CD14-positive monocyte (primary cell): Measurements from ENCODE around the gene AGFG1. TPM values are rescaled to one million over a fixed set of nuclear protein-coding genes. Genes with fewer than 3 reads are reported as not detected.

ENCODE experiments used
- DNase-seq, 3 donors: peaks; one replicate each; pipeline ENCODE4 v3.0.0-alpha.2; 2011 to 2022
- H2AFZ ChIP-seq: 2 replicates; pipeline ENCODE4 v1.6.0; 2012; ENCODE audit warnings: mild to moderate bottlenecking, low read depth, low read length, inconsistent platforms; ENCODE audit not compliant: insufficient read depth, poor library complexity, severe bottlenecking
- H3K27ac ChIP-seq, 2 donors: 1 replicate in 1 of 2; 2 replicates in 1 of 2; pipeline ENCODE4 v1.5.1; 2012 to 2013; ENCODE audit warnings: low read length in 2 of 2, control low read depth in 1 of 2, inconsistent platforms in 1 of 2, low read depth in 1 of 2, mild to moderate bottlenecking in 1 of 2
- H3K27me3 ChIP-seq, 2 donors: one replicate each; pipeline versions ENCODE4 v1.6.0 to v1.6.1; 2011 to 2013; ENCODE audit warnings: low read length in 2 of 2; ENCODE audit not compliant: control insufficient read depth in 2 of 2, insufficient read depth in 2 of 2
- H3K36me3 ChIP-seq, 2 donors: replicated peaks in 1 of 2; 1 replicate in 1 of 2; 2 replicates in 1 of 2; pipeline versions ENCODE4 v1.5.1 to v1.6.1; 2012 to 2013; ENCODE audit warnings: low read length in 2 of 2, control low read depth in 1 of 2, inconsistent platforms in 1 of 2, mild to moderate bottlenecking in 1 of 2; ENCODE audit not compliant: insufficient read depth in 2 of 2, control insufficient read depth in 1 of 2
- H3K4me1 ChIP-seq, 2 donors: 1 replicate in 1 of 2; 2 replicates in 1 of 2; pipeline versions ENCODE4 v1.5.1 to v1.6.1; 2012 to 2013; ENCODE audit warnings: low read length in 2 of 2, control low read depth in 1 of 2, inconsistent platforms in 1 of 2, mild to moderate bottlenecking in 1 of 2, moderate library complexity in 1 of 2; ENCODE audit not compliant: insufficient read depth in 2 of 2, control insufficient read depth in 1 of 2
- H3K4me2 ChIP-seq: replicated peaks from 2 replicates; pipeline ENCODE3; 2012; ENCODE audit warnings: low read length, moderate library complexity, mild to moderate bottlenecking; ENCODE audit not compliant: poor library complexity, severe bottlenecking; ENCODE audit errors: extremely low read depth
- H3K4me3 ChIP-seq, 3 experiments: fragments of 200-600 bp in 1 of 3; sonication (generic) in 1 of 3; replicated peaks in 1 of 3; 1 replicate in 2 of 3; 2 replicates in 1 of 3; pipeline ENCODE4 v1.5.1; 2011 to 2013; ENCODE audit warnings: low read length in 3 of 3, mild to moderate bottlenecking in 3 of 3, control low read depth in 2 of 3, low read depth in 2 of 3, inconsistent platforms in 1 of 3, moderate library complexity in 1 of 3
- H3K79me2 ChIP-seq: 2 replicates; pipeline ENCODE4 v1.6.0; 2012; ENCODE audit warnings: mild to moderate bottlenecking, control low read depth, inconsistent platforms, low read length, moderate library complexity; ENCODE audit not compliant: insufficient read depth
- H3K9ac ChIP-seq: 2 replicates; pipeline ENCODE4 v1.6.0; 2017; ENCODE audit warnings: low read length, mild to moderate bottlenecking; ENCODE audit not compliant: insufficient read depth, poor library complexity, severe bottlenecking
- H3K9me3 ChIP-seq, 2 donors: replicated peaks in 1 of 2; 1 replicate in 1 of 2; 2 replicates in 1 of 2; pipeline versions ENCODE4 v1.5.1 to v1.6.1; 2012 to 2013; ENCODE audit warnings: low read length in 2 of 2, control low read depth in 1 of 2; ENCODE audit not compliant: control insufficient read depth in 1 of 2, insufficient read depth in 1 of 2
- H4K20me1 ChIP-seq: 2 replicates; pipeline ENCODE4 v1.6.0; 2012; ENCODE audit warnings: mild to moderate bottlenecking, low read length, control low read depth, moderate library complexity; ENCODE audit not compliant: insufficient read depth
- H3K27ac Mint-ChIP-seq, 7 donors: one replicate each; pipeline ENCODE4 v1.8.0; 2020; ENCODE audit warnings: mild to moderate bottlenecking in 7 of 7, mixed read lengths in 7 of 7, moderate library complexity in 6 of 7, inconsistent platforms in 2 of 7
- H3K27me3 Mint-ChIP-seq, 3 donors: one replicate each; pipeline ENCODE4 v1.8.0; 2021 to 2022; ENCODE audit warnings: low read depth in 3 of 3, mild to moderate bottlenecking in 3 of 3, mixed read lengths in 3 of 3, moderate library complexity in 3 of 3, inconsistent platforms in 1 of 3
- H3K36me3 Mint-ChIP-seq, 2 donors: one replicate each; pipeline ENCODE4 v1.8.0; 2020; ENCODE audit warnings: mixed read lengths in 2 of 2, inconsistent platforms in 1 of 2, mild to moderate bottlenecking in 1 of 2
- H3K4me1 Mint-ChIP-seq: one replicate; pipeline ENCODE4 v1.8.0; 2020; ENCODE audit warnings: mild to moderate bottlenecking, mixed read lengths
- H3K4me3 Mint-ChIP-seq, 2 donors: one replicate each; pipeline ENCODE4 v1.8.0; 2020; ENCODE audit warnings: mild to moderate bottlenecking in 2 of 2, mixed read lengths in 2 of 2, moderate library complexity in 1 of 2
- H3K9me3 Mint-ChIP-seq, 7 donors: one replicate each; pipeline ENCODE4 v1.8.0; 2020 to 2022; ENCODE audit warnings: mixed read lengths in 7 of 7, mild to moderate bottlenecking in 6 of 7, moderate library complexity in 6 of 7, inconsistent platforms in 2 of 7
- CTCF ChIP-seq: fragments of 200-600 bp; IDR thresholded peaks from one replicate; pipeline ENCODE4 v1.8.0; 2022; ENCODE audit warnings: antibody characterized with exemption, mild to moderate bottlenecking
- WGBS: methylation state at CpG from one replicate; pipeline ENCODE4 v1.1.5; 2013; ENCODE audit warnings: missing lambda C conversion rate; ENCODE audit not compliant: insufficient coverage; 5-methylcytosine and 5-hydroxymethylcytosine counted together
- intact Hi-C, 2 donors: fragments of 100-400 bp; cut with micrococcal nuclease; formaldehyde crosslinking; loops; one replicate each; pipeline versions ENCODE4 v1.15.0 to v1.15.1; 2023
- polyA plus RNA-seq, 3 donors: library from polyadenylated mRNA; depleted of rRNA in 1 of 3; unstranded in 2 of 3; stranded (reverse) in 1 of 3; fragments of 300-500 nt in 2 of 3; fragments of >200 nt in 1 of 3; fragmentation: Illumina TruSeq in 2 of 3; gene quantifications; 1 replicate in 2 of 3; 2 replicates in 1 of 3; pipeline ENCODE4 v1.2.3, GENCODE V29; 2012 to 2021

Gene AGFG1
- polyA plus RNA-seq, 3 donors: 17.3 to 76.1 (median 56.9) TPM

GRCh38 chr2:227460070-227460485 is 11.9 kb upstream of the AGFG1 start:
- intact Hi-C loops: loop anchor here in 1 of 2 donors (10.0 kb wide), 1 partner anchor 55 kb away; no protein-coding TSS in a partner anchor
- no peak overlapping the region for H3K9ac ChIP-seq

GRCh38 chr2:227460833-227461232 is 11.1 kb upstream of the AGFG1 start:
- intact Hi-C loops: loop anchor here in 1 of 2 donors (10.0 kb wide), 1 partner anchor 56 kb away; no protein-coding TSS in a partner anchor
- Histone ChIP-seq H3K36me3 (no peaks in the 10 kb centered on the region), H3K9ac (no peak overlapping the region), H2AFZ (peak overlapping the region; percentile 49), H3K79me2 (no peaks in the 10 kb centered on the region), H3K4me2 (no peak overlapping the region), H3K27me3 (no peaks in the 10 kb centered on the region), H3K9me3 (no peaks in the 10 kb centered on the region), H4K20me1 (no peaks in the 10 kb centered on the region), H3K4me3 (no peak overlapping the region), H3K27ac (no peak overlapping the region), H3K4me1 (peaks cover 8 to 31% of the 10 kb centered on the region in 2 donors)
- Mint-ChIP-seq H3K4me1 (peaks cover 43% of the 10 kb centered on the region), H3K27ac (peak overlapping the region in 2 of 7 donors; percentile 6 to 43), H3K36me3 (no peaks in the 10 kb centered on the region), H3K4me3 (no peak overlapping the region), H3K27me3 (peaks cover 2% of the 10 kb centered on the region in 3 donors), H3K9me3 (no peaks in the 10 kb centered on the region)
- WGBS: no CpG with 5 or more reads among the region's 3 CpGs
- TF ChIP-seq CTCF: no peak
- no peak for DNase-seq

More at GRCh38 chr2:227460070-227460485, 11.9 kb upstream of the AGFG1 start:
- peak overlapping the region; percentile 44 for H3K4me2 ChIP-seq
- Mint-ChIP-seq H3K27me3 (peaks cover 2% of the 10 kb centered on the region in 3 donors), H3K36me3 (no peaks in the 10 kb centered on the region), H3K9me3 (no peaks in the 10 kb centered on the region), H3K4me1 (peaks cover 48% of the 10 kb centered on the region), H3K4me3 (peak overlapping the region; percentile 48 to 49), H3K27ac (peak overlapping the region in 3 of 7 donors; percentile 19 to 48 (median 21))
- H3K27ac ChIP-seq: no peak overlapping the region
- H3K4me3 ChIP-seq: peak overlapping the region in 1 of 3 experiments; percentile 26
- H3K27me3 ChIP-seq: no peaks in the 10 kb centered on the region
- no peaks in the 10 kb centered on the region for H3K36me3 ChIP-seq
- peaks cover 8 to 39% of the 10 kb centered on the region in 2 donors for H3K4me1 ChIP-seq
- H4K20me1 ChIP-seq: no peaks in the 10 kb centered on the region
- no peaks in the 10 kb centered on the region for H3K9me3 ChIP-seq
- no peaks in the 10 kb centered on the region for H3K79me2 ChIP-seq
- peak overlapping the region; percentile 49 for H2AFZ ChIP-seq
- 0% methylated on average over 6 of the region's 8 CpGs for WGBS
- peak; percentile 34 to 72 (median 58) for DNase-seq
- TF ChIP-seq CTCF: no peak
